HG02840 (cell line): ENCODE measurements around the gene CBLC.

Experiments used
- ATAC-seq: cut with Tn5 transposase; IDR thresholded peaks from one replicate; pipeline ENCODE4 v1.9.1; 2021; ENCODE audit warnings: mild to moderate bottlenecking, moderate library complexity, moderate number of reproducible peaks; ENCODE audit not compliant: unreplicated experiment, low FRiP score

CBLC gene

DNA sequence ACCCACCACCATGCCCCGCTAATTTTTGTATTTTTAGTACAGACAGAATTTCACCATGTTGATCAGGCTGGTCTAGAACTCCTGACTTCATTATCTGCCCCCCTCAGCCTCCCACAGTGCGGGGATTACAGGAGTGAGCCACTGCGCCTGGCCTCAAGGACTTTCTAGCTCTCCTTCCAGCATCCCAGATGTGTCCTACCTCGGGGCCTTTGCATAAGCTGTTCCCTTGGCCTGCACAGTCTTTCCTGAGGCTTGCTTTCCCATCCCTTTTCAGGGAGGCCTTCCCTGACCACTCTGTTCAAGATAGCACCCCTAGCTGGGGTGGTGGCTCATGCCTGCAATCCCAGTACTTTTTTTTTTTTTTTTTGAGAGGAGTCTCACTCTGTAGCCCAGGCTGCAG is 16.9 kb downstream of the CBLC start:
- no peak for ATAC-seq

DNA sequence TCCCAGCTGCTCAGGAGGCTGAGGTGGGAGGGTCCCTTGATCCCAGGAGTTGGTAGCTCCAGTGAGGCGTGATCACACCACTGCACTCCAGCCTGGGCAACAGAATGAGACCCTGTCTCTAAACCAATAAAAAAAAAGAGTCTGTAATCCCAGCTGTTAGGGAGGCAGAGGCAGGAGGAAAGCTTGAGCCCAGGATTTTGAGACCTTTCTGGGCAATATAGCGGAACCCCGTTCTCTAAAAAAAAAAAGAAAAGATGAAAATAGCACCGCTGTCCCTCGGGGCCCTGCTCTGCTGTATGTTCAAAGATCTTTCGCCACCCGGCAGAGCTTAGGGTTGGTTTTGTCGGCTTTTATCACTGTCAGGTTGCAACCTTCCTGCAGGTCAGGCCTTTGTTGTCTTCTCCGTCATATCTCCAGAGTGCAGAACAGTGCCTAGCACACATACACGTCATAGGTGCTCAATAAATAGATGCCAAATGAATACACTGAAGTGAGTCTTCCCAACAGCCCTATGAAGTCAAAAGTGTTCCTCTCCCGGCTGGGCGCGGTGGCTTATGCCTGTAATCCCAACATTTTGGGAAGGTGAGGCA is 17.8 kb downstream of the CBLC start:
- no peak for ATAC-seq

DNA sequence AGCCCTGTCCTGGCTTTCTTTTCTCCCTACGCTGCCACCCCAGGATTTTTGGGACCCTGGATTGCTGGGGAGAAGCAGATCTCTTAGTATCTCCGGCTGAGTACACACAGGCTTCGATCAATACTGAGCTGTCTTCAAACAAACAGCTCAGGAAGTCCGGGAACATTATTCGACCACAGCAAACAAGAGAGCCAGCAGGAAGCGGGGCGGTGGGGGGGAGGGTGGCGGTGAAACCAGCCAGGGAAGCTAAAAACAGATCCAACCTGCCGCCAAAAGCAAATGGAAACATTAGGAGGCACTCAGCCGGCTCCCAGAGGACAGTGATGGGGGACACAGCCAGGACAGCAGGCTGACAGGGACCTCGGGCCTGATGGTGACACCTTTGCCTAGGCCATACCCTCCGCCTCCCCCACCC is 19.0 kb downstream of the CBLC start:
- no peak for ATAC-seq

DNA sequence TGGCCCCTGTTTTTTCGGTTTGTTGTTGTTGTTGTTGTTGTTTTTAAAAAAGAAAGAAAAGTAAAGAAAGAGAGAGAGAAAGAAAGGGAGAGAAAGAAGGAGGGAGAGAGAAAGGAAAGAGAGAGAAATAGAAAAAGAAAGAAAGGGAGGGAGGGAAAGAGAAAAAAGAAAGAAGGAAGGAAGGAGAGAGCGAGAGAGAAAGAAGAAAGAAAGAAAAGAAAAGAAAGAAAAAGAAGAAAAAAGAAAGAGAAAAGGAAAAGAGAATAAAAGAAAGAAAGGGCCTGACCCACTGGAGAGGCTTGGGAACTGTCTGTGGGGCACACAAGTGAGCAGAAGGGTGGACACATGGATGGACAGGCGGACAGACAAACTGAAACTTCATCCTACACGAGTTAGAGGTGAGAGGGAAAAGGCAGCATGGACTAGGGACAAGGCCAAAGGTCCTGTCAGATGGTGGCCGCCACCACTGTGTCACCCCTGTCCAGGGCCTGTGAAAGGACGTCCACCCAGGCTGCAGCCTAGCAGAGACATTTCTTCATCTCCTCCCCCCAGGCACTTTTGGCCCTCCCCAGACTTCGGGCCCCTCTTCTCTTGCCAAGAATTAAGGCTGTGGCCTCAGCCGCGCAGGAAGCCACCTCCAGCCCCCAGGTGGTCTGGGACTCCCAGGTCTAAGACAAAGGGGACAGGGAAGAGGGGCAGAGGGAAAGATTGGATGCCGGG is 22.1 kb downstream of the CBLC start:
- ATAC-seq = no peak

DNA sequence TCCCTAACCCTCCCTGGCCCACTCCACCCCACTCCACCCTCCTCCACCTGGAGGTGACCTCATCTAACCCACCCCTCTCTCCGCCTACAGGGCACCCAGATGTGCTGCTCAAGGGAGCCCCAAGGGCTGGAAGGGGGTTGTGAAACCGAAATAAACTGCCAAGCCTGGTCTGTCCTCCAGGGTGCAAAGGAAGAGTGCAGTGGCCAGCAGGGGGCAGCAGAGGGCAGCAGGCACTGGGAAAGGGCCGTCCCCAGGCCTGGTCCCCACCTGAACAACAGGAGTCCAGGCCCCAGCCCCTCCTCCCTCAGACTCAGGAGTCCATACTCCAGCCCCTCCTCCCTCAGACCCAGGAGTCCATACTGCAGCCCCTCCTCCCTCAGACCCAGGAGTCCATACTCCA is 22.8 kb downstream of the CBLC start:
- ATAC-seq = no peak

DNA sequence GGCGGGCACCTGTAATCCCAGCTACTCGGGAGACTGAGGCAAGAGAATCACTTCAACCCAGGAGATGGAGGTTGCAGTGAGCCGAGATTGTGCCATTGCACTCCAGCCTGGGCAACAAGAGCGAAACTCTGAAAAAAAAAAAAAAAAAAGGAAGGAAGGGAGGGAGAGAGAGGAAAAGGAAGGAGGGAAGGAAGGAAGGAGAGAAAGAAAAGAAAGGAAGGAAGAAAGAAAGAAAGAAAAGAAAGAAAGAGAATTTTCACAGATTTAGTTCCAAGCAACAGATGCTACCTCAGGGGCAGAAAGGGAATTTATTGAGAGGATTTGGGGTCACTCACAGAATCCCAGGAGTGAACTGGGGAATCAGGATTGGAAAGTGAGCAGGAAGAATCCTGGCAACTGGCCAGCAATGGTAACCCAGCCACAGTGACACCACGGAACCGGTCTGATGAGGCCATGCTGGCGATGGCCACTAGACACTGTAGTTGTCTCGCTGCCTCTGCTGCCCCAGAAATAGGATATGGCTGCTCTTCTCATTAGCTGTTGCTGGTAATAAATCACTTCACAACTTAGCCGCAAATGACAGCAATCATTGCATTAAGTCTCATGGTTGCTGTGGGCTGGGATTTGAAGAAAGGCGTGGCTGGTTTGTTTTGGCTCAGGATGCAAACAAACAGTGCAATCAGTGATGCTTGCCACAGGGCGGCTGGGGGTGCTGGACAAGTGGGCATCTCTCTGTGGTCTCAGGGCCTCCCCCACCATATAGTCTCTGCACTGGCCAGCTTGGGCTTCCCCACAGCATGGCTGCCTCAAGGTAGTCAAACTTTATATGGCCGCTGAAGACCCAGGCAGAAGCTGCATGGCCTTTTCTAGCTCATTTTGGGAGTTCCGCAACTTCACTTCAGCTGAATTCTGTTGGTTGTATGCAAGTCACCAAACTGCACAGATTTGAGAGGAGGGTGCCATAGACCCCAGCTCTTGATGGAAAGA is 26.0 kb downstream of the CBLC start:
- ATAC-seq = no peak

DNA sequence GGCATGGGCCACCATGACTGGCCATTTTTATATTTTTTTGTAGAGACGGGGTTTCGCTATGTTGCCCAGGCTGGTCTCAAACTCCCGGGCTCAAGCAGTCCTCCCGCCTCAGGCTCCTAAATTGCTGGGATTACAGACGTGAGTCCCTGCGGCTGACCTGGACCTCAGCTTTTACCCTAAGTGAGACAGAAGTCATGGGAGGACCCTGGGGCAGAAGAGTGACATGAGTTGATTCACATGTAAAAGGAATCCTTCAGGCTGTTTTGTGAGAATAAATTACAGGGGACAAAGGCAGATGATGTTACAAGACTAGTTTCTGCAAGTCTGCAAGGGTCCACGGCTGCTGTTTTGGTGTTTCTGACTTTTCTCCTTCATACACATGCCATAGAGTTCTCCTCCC is 28.6 kb downstream of the CBLC start:
- ATAC-seq = no peak

DNA sequence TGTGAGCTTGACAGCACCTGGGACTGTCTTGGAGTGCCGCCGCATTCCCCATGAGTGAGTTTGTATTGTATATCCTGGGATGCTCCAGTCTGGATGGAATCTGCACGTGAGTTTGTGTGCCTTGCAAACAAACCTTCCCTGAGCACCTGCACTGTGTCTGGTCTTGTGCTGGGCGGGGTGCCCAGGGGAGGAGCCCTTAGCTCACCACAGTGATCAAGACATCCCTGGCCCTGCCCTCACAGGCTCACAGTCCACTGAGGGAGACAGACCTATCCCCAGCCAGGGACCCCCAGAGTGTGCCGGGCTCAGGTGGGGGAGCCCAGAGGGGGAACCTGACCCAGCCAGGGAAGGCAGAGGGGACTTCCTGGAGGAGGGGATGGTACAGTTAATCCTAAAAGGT is 29.5 kb downstream of the CBLC start:
- no peak for ATAC-seq

DNA sequence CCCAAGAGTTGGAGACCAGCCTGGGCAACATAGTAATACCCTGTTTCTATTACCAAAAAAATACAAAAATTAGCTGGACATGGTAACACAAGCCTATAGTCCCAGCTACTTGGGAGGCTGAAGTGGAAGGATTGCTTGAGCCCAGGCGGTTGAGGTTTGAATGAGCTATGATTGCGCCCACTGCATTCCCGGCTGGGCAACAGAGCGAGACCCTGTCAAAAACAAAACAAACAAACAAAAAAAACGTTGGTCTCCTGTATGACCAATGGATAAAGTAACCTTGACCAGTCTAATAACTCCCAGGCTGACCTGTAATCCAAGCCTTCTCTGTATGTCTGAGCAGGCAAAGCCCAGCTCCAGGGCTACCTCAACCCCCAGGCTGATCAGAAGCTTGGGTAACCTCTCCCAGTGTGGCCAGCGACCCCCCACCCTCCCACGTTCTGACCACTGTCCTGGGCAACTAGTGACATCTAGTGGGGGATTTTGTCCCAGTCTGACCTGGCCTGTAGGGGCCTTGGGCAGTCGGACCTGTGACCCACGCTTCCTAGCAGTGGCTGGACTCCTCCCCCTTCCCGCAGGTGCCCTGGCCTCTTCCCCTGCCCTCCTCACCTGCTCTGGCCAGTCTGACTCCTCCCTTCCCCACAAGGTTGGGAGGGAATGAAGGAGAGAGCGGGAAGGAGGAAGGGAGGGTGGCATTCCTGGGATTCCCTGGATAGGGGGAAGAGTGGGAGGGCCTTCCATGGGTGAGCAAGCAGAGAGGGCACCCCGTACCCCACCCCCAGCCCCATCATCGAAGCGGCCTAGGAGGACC is 30.2 kb downstream of the CBLC start:
- no peak for ATAC-seq

DNA sequence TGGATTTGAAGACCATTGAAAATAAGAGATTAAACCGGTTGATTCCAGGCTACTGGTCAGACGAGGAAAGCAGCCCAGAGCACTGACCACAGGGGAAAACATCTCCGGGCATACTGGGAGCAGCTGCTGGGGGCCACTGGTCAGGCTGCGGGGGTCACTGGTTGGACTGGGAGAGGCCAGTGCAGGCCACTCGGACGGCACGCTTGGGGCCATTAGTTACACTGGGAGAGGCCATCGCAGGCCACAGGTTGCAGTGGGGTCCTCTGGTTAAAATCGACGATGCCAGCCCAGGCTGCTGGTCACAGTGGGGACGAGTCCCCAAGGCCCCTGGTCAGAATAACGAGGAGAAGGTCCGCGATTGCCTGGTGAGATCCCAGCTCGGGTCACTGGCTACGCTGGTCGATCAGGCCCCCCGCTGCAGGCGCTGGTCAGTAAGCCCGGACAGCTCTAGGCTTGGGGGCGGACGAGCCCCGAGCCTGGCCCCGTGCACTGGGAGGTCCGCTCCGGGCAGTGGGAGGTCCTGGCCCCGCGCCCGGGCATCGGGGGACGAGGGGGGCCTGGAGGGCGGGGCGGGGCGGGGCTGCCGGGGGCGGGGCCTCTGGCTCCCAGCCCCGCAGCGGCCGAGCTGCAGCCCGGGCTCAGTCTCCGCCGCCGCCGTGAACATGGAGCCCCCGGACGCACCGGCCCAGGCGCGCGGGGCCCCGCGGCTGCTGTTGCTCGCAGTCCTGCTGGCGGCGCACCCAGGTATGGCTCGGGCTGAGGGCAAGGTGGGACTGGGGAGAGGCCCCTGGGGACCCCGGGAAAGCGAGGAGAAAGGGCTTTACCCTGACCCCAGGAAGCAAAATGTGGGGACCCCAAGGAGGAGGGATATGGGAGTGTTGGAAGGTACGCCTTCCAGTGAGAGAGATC is 31.0 kb downstream of the CBLC start, which contains the start of gene BCAM:
TSS of gene BCAM (plus strand) at position 641 of the 909 bp plus-strand sequence. CDS start at position 663, 22 bp downstream.
- ATAC-seq = no peak

DNA sequence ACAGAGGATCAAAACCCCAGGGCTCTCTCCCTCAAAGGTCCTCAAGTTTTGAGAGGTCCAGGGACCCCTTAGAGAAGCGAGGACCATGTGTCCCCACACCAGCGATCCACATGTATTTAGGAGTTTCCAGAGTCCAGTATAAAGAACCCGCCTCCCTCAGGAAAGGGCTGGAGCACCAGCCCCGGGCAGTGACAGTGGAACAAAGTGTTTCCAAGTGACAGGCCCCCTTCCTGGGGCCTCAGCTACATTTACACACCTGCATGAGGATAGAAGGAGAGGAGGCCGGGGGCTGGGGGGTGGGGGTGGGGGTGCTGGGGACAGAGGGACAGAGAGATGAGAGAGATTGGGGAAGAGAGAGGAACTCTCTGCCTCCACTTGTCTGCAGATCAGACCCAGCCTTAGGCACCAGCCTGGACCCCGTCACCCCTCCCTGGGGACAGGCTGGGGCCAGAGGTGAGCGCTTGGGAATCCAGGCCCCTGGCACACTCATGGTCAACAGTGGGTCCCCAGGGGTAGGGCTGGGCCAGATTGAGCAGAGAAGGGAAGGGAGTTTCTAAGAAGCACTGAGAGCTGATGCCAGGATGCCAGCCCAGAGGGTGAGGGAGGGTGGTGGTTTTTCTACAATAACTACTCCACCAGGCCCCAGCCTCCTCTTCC is 32.0 kb downstream of the CBLC start:
- no peak for ATAC-seq

DNA sequence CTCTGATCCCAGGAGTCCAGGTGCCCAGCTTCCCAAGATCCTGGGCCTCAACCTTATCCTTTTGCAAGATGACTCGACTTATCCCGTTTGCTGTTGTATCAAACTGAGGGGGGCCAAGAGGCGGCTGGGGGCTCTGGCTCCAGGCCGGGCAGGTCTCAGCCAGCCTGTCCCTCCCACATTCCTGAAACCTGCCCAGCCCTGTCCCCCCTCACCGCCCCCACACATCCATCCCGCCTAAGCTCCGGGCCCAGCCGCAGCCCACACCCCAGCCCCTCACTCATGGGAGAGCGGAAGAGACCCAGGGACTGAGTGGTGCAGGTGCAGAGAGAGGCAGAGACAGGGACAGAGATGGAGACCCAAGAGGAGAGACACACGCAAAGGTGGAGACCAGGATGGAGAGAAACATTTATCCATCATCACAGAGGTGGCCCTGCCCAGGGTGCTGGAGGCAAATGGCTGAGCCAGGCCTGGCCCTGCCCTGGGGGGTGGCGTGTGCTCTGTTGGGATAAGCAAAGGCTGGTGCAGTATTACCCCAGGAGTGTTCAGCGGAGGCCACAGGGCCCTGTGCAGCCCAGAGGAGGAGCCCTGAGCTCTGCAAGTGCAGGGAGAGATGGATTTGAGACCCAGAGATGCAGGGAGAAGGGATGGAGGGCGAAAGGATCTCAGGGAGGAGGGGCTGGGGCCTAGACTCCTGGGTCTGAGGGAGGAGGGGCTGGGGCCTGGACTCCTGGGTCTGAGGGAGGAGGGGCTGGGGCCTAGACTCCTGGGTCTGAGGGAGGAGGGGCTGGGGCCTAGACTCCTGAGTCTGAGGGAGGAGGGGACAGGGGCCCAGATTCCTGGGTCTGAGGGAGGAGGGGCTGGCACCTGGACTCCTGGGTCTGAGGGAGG is 32.8 kb downstream of the CBLC start:
- no peak for ATAC-seq

DNA sequence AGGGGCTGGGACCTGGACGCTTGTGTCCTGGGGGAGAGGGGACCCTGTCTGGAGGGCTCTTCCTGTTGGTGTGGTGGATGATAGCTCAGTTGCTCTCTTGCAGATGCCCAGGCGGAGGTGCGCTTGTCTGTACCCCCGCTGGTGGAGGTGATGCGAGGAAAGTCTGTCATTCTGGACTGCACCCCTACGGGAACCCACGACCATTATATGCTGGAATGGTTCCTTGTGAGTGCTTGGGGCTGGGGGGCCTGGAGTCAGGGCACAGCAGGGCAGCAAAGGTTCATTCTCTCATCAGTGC is 33.4 kb downstream of the CBLC start:
- ATAC-seq = no peak

DNA sequence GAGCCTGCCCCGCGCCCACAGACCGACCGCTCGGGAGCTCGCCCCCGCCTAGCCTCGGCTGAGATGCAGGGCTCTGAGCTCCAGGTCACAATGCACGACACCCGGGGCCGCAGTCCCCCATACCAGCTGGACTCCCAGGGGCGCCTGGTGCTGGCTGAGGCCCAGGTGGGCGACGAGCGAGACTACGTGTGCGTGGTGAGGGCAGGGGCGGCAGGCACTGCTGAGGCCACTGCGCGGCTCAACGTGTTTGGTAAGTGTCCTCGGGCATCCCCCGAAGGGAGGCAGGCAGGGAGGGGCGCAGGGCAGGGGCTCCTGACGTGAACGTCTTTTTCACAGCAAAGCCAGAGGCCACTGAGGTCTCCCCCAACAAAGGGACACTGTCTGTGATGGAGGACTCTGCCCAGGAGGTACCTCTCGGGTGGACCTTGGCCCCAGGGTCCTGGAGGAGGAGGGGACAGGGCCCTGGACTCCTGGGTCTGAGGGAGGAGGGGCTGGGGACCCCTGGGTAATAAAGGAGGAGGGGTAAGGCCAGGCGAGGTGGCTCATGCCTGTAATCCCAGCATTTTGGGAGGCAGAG is 34.5 kb downstream of the CBLC start:
- no peak for ATAC-seq

DNA sequence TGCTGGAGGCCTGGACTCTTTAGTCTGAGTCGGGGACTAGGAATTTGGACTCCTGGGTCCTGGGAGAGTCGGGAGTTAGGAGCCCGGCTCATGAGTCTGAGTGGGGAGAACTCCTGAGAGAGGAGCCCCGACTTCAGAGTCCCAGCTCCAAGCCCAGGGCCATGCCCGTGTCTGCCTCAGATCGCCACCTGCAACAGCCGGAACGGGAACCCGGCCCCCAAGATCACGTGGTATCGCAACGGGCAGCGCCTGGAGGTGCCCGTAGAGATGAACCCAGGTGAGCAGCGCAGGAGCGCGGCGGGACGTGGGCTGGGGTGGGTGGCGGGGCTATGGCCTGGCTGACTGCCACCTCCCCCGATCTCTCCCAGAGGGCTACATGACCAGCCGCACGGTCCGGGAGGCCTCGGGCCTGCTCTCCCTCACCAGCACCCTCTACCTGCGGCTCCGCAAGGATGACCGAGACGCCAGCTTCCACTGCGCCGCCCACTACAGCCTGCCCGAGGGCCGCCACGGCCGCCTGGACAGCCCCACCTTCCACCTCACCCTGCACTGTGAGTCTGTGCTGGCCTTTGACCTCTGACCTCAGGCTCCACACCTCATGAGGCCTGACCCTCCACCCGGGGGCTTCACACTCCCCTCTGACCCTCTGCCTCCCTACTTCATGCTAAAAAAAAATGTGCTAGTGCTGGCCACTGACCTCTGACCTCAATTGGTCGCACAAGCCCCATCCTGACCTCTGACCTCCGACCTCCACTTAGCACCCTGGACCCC is 35.6 kb downstream of the CBLC start:
- ATAC-seq = no peak

DNA sequence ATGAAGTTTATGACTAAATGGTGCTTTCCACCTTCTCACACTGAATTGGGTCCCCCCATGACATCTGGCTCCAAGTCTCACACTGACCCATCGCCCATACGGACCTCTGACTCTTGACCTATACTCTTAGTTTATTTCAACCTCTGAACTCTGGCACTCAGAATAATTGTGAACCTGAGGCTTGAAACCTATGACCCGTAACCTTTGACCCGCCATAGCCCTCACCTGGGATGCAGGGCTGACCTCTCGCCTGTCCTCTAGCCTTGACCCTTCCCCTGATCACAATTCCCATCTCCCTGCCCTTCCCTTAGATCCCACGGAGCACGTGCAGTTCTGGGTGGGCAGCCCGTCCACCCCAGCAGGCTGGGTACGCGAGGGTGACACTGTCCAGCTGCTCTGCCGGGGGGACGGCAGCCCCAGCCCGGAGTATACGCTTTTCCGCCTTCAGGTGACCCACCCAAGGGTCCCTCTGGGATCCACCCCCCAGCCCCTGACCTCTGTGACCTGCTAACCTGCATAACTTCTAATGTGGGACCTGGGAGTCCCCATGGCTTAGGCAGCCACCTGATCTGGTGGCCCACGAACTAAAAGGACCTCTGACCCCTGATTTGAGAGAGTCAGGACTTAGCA is 36.3 kb downstream of the CBLC start:
- ATAC-seq = no peak

DNA sequence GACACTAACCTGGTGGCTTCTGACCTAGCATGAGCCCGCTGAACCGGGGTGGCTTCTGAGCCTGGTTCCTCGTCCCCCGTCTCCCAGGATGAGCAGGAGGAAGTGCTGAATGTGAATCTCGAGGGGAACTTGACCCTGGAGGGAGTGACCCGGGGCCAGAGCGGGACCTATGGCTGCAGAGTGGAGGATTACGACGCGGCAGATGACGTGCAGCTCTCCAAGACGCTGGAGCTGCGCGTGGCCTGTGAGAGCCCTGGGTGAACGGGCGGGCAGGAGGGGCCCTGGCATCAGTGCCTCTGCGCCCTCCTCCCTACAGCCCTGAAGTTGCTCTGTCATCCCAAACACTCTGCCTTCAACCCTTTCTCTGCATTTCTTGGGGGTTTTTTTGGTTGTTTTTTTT is 36.8 kb downstream of the CBLC start:
- no peak for ATAC-seq
